HG02884 (cell line): ENCODE measurements around the gene SLC40A1.

Source experiments
- ATAC-seq: cut with Tn5 transposase; IDR thresholded peaks from one replicate; pipeline ENCODE4 v1.9.1; 2021; ENCODE audit warnings: mild to moderate bottlenecking, moderate library complexity; ENCODE audit not compliant: unreplicated experiment

The SLC40A1 gene

DNA sequence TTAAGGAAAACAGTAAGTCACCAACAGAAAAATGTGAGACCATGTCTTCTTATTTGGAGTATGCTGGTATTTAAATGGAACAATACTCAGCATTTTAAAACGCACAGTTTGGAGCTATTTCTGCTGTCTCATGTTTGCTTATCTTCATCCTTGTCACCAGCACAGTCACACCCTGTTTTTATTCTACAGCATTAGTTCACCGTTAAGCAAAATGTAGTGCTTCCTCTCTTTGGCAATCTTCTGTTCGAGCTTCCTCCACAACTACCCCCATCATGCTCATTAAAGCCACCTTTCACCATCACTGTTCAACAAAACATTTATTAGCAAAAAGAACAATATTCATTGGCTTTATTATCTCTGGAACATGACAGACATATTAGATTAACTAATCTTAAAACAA is 64.0 kb downstream of the SLC40A1 start:
- no peak for ATAC-seq

DNA sequence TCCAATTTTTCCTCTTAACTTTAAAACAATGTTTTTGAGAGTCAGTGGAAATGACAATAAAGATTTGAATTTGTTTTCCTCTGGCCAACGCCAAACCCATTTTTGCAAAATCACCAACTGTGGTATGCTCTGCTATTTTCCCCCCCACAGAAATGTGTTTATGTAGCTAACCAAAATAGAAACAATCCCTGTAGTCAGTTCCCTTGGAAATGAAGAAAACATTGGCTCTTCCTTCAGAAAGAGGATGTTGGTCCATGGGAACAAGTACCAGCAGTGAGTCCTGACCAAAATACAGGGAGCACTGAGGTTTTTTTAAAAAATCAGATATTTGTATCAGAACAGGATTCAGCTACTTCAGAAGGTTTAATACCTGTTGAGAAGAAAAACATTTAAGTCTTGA is 65.3 kb downstream of the SLC40A1 start:
- no peak for ATAC-seq

GRCh38 chr2:189514104-189514503 is 66.5 kb downstream of the SLC40A1 start:
- ATAC-seq = no peak

DNA sequence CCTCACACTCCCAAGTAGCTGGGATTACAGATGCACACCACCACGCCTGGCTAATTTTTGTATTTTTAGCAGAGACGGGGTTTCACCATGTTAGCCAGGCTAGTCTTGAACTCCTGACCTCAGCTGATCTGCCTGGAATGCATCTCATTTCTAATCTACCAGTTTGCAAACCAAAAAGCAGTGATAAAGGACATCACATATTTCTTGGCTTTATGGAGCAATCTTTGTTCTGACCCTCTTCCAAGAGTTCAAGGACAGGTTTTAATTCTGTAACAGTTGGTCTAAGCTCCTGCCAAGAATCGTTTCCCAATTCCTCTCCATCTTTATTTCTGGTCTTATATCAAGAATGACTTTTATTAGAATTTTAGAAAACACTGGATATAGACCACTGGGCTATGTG is 67.7 kb downstream of the SLC40A1 start:
- ATAC-seq = no peak

DNA sequence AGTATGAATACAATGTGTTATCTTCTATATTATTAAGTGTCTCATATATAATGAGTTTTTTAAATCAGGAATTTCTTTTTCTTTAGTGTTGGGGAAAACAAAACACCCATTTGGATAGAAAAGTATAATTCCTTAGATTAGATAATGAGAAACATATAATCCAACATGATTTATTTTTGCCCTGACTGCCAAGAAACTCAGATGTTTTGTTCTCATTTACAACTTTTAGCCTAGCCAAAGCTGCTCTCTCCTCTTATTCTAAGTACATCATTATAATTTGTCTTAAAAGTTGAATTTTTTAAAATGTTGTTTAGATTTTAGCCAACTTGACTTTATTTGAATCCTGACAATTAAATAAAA is 68.6 kb downstream of the SLC40A1 start:
- no peak for ATAC-seq

- ATAC-seq = no peak
Observed at GRCh38 chr2:189511210-189511959, 69.2 kb downstream of the SLC40A1 start.
